ENCODE data around the gene ORM1.

- TF ChIP-seq CTCF (IDR thresholded peaks at IDR 0.05 in 8 of 11, conservative IDR thresholded peaks at IDR 0.05 in 3 of 11) (no peak), POLR2AphosphoS5 (IDR thresholded peaks at IDR 0.05) (no peak), POLR2A (IDR thresholded peaks at IDR 0.05) (no peak)
Observed at GRCh38 chr9:114304416-114305188, 18.3 kb upstream of the ORM1 start.
